Stimulated activated CD4-positive, alpha-beta T cell treated with anti-CD3 and anti-CD28 coated beads, Interleukin-12 subunit alpha, Interleukin-12 subunit beta, amount 100 ng/mL, for 4 hours (primary cell): ENCODE data around the gene ULK3.

Experiments
- DNase-seq: peaks from one replicate; pipeline ENCODE4 v3.0.0-alpha.2; 2020

The ULK3 gene

GRCh38 chr15:74839526-74840395 lies 3.2 kb downstream of the ULK3 start:
- no peak for DNase-seq

GRCh38 chr15:74838746-74839525 lies 4.0 kb downstream of the ULK3 start:
- no peak for DNase-seq

- DNase-seq: no peak
These were observed 4.8 kb downstream of the ULK3 start for GRCh38 chr15:74838137-74838516.

- no peak for DNase-seq
These were observed 5.3 kb downstream of the ULK3 start for GRCh38 chr15:74837482-74838136.

- no peak for DNase-seq
These were observed 6.1 kb downstream of the ULK3 start for GRCh38 chr15:74836846-74837245.

- DNase-seq: peak; percentile 47
These were observed 7.6 kb downstream of the ULK3 start for GRCh38 chr15:74835312-74835823.

GRCh38 chr15:74833376-74834107 lies 9.4 kb downstream of the ULK3 start:
- DNase-seq: no peak

GRCh38 chr15:74832826-74833225 lies 10.1 kb downstream of the ULK3 start:
- DNase-seq: no peak

- DNase-seq: no peak
These were observed 11.0 kb downstream of the ULK3 start for GRCh38 chr15:74831813-74832495.

GRCh38 chr15:74830868-74831267 lies 12.1 kb downstream of the ULK3 start:
- DNase-seq: no peak

GRCh38 chr15:74829991-74830390 lies 13.0 kb downstream of the ULK3 start:
- no peak for DNase-seq

- no peak for DNase-seq
These were observed 13.5 kb downstream of the ULK3 start for GRCh38 chr15:74829486-74829885.

GRCh38 chr15:74828835-74829234 lies 14.1 kb downstream of the ULK3 start:
- no peak for DNase-seq

GRCh38 chr15:74827614-74828013 lies 15.3 kb downstream of the ULK3 start:
- DNase-seq: no peak

GRCh38 chr15:74826921-74827320 lies 16.0 kb downstream of the ULK3 start:
- DNase-seq: no peak

- peak; percentile 51 for DNase-seq
These were observed 16.6 kb downstream of the ULK3 start, which contains the start of gene CPLX3 for GRCh38 chr15:74826364-74826819. Gene CPLX3, plus strand, starts transcription at chr15:74826627. Its CDS starts 77 bp downstream, at chr15:74826704.

- DNase-seq: no peak
These were observed 17.1 kb downstream of the ULK3 start for GRCh38 chr15:74825866-74826265.

- DNase-seq: no peak
These were observed 18.0 kb downstream of the ULK3 start for GRCh38 chr15:74824976-74825375.

- no peak for DNase-seq
These were observed 19.6 kb downstream of the ULK3 start for GRCh38 chr15:74823324-74823723.

- no peak for DNase-seq
These were observed 20.7 kb downstream of the ULK3 start for GRCh38 chr15:74822233-74822632.

GRCh38 chr15:74821790-74822158 lies 21.2 kb downstream of the ULK3 start:
- DNase-seq: no peak
